ENCODE data around the gene ZNF750.

Gene ZNF750

DNA sequence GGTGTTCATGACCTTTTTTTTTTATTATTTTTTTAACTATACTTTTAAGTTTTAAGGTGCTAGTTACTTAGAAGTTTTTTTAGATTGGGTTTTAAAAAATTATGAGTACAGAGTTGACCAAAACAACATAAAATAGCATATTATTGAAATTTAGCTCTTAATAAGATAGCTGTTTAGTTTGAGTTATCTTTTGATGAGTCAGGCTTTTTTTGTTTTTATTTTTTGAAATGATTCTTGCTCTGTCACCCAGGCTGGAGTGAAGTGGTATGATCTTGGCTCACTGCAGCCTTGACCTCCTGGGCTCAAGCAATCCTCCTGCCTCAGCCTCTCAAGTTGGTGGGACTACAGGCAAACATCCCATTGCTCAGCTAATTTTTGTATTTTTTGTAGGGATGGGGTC is 13.6 kb downstream of the ZNF750 start:
- Histone ChIP-seq H3K9ac (ENCODE audit: low read depth, low read length) (no peak overlapping the region), H3K36me3 (ENCODE audit: insufficient read depth, low read depth, low read length) (peaks cover 36% of the 10 kb centered on the region), H3K27ac (ENCODE audit: low read length) (no peak overlapping the region), H3K9me3 (ENCODE audit: insufficient read depth, low read depth, low read length) (no peaks in the 10 kb centered on the region), H3K4me1 (ENCODE audit: insufficient read depth, low read length) (peaks cover 7% of the 10 kb centered on the region; the same call in 1 of the 2 replicates), H3K4me3 (ENCODE audit: low read length) (no peak overlapping the region), H3K27me3 (ENCODE audit: insufficient read depth, low read length) (no peaks in the 10 kb centered on the region)

GRCh38 chr17:82825540-82826124 is 14.2 kb downstream of the ZNF750 start:
- Histone ChIP-seq H3K4me3 (ENCODE audit: low read length) (no peak overlapping the region), H3K36me3 (ENCODE audit: insufficient read depth, low read depth, low read length) (peaks cover 36% of the 10 kb centered on the region)

DNA sequence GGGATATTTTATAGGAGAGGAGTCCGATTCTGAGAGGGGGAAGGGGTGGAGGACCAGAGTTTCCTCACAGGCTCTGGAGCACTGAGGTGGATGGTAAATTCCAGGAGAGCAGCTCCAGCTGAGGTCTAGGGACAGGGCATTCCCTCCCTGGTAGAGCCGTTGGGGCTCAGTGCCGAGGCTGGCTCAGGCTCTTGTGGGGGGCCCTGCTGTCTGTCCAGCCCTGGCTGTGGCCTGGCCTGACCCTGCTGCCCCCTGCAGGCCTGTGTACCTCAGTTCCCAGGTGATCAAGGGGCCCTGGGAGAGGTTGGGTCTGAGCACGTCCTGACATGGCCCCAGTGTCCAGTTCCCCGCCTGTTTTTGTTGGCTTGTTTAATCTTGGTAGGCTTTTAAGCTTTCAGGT is 16.8 kb downstream of the ZNF750 start:
- Histone ChIP-seq H3K9me3 (ENCODE audit: insufficient read depth, low read depth, low read length) (peaks cover 15% of the 10 kb centered on the region), H3K36me3 (ENCODE audit: insufficient read depth, low read depth, low read length) (peaks cover 38% of the 10 kb centered on the region), H3K27ac (ENCODE audit: low read length) (no peak overlapping the region)

More at GRCh38 chr17:82825540-82826124, 14.2 kb downstream of the ZNF750 start:
- Histone ChIP-seq H3K9ac (ENCODE audit: low read depth, low read length) (no peak overlapping the region), H3K27ac (ENCODE audit: low read length) (no peak overlapping the region), H3K9me3 (ENCODE audit: insufficient read depth, low read depth, low read length) (no peaks in the 10 kb centered on the region), H3K4me1 (ENCODE audit: insufficient read depth, low read length) (peaks cover 10% of the 10 kb centered on the region; the same call in 1 of the 2 replicates), H3K27me3 (ENCODE audit: insufficient read depth, low read length) (no peaks in the 10 kb centered on the region)

GRCh38 chr17:82822281-82822680 is 17.5 kb downstream of the ZNF750 start:
- Histone ChIP-seq H3K36me3 (ENCODE audit: insufficient read depth, low read depth, low read length) (peaks cover 38% of the 10 kb centered on the region), H3K4me1 (ENCODE audit: insufficient read depth, low read length) (peaks cover 10% of the 10 kb centered on the region; the same call in 1 of the 2 replicates), H3K27me3 (ENCODE audit: insufficient read depth, low read length) (no peaks in the 10 kb centered on the region), H3K27ac (ENCODE audit: low read length) (no peak overlapping the region), H3K9ac (ENCODE audit: low read depth, low read length) (no peak overlapping the region), H3K4me3 (ENCODE audit: low read length) (no peak overlapping the region), H3K9me3 (ENCODE audit: insufficient read depth, low read depth, low read length) (peaks cover 15% of the 10 kb centered on the region)

More for the DNA sequence above, 16.8 kb downstream of the ZNF750 start:
- no peak overlapping the region for H3K9ac ChIP-seq (ENCODE audit: low read depth, low read length)
- H3K27me3 ChIP-seq (ENCODE audit: insufficient read depth, low read length), result no peaks in the 10 kb centered on the region
- H3K4me1 ChIP-seq (ENCODE audit: insufficient read depth, low read length), result peaks cover 10% of the 10 kb centered on the region; the same call in 1 of the 2 replicates
- no peak overlapping the region for H3K4me3 ChIP-seq (ENCODE audit: low read length)

DNA sequence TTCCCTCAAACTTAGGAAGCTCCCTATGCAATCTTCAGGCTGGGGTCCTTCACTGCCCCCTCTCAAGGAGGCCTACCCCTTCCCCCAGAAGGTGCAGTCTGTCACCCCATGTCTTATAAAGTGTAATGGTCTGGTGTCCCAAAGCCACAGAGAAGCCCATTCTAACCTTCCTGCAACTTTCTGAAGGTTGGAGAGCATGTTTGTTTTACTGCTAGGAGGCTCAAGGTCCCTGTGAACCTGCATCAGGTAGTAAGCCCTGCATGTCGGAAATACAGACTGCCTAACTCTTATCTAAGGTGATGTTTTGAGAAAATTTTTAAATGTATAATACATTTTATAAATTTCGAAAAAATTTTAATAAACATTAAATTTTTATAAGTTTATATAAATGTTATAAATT is 18.3 kb downstream of the ZNF750 start:
- Histone ChIP-seq H3K4me1 (ENCODE audit: insufficient read depth, low read length) (peaks cover 10% of the 10 kb centered on the region; the same call in 1 of the 2 replicates), H3K36me3 (ENCODE audit: insufficient read depth, low read depth, low read length) (peaks cover 42% of the 10 kb centered on the region), H3K27ac (ENCODE audit: low read length) (no peak overlapping the region), H3K9me3 (ENCODE audit: insufficient read depth, low read depth, low read length) (peaks cover 15% of the 10 kb centered on the region), H3K9ac (ENCODE audit: low read depth, low read length) (no peak overlapping the region), H3K4me3 (ENCODE audit: low read length) (no peak overlapping the region), H3K27me3 (ENCODE audit: insufficient read depth, low read length) (no peaks in the 10 kb centered on the region)

DNA sequence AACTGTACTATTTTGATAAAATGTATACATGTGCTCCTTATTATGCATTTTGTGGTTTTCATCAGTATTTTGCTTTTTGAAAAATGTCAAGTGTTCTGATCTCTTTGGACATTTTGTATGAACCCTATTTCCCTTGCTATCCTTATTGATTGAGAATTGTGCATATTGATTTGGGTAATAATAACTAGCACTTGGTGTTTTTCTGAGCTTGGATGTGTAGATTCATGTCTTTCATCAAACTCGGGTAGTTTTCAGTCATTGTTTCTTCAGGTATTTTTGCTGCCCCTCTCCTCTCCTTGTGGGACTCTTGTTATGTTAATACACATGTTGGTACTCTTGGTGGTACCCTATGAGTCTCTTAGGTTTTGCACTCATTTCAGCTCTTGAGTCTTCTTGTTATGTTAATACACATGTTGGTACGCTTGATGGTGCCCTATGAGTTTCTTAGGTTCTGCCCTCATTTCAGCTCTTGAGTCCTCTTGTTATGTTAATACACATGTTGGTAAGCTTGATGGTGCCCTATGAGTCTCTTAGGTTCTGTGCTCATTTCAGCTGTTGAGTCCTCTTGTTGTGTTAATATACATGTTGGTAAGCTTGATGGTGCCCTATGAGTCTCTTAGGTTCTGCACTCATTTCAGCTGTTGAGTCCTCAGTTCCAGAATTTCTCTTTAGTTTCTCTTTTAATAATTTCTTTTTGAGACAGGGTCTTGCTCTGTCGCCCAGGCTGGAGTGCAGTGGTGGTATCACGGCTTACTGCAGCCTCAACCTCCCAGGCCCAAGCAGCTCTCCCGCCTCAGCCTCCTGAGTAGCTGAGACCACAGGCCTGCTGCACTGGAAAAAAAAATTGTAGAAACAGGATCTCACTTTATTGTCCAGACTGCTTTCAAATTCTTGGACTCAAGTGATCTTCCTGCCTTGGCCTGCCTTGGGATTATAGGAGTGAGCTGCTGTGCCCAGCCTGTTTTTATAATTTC is 19.3 kb downstream of the ZNF750 start:
- H3K9ac ChIP-seq (ENCODE audit: low read depth, low read length), result no peak overlapping the region
- no peaks in the 10 kb centered on the region for H3K27me3 ChIP-seq (ENCODE audit: insufficient read depth, low read length)
- peaks cover 10% of the 10 kb centered on the region; the same call in 1 of the 2 replicates for H3K4me1 ChIP-seq (ENCODE audit: insufficient read depth, low read length)
- no peak overlapping the region for H3K4me3 ChIP-seq (ENCODE audit: low read length)
- H3K9me3 ChIP-seq (ENCODE audit: insufficient read depth, low read depth, low read length), result peaks cover 15% of the 10 kb centered on the region
- H3K36me3 ChIP-seq (ENCODE audit: insufficient read depth, low read depth, low read length), result peaks cover 52% of the 10 kb centered on the region
- H3K27ac ChIP-seq (ENCODE audit: low read length), result no peak overlapping the region

GRCh38 chr17:82817947-82818346 is 21.9 kb downstream of the ZNF750 start:
- H3K4me3 ChIP-seq (ENCODE audit: low read length), result no peak overlapping the region
- no peaks in the 10 kb centered on the region for H3K27me3 ChIP-seq (ENCODE audit: insufficient read depth, low read length)
- no peak overlapping the region for H3K9ac ChIP-seq (ENCODE audit: low read depth, low read length)
- peaks cover 15% of the 10 kb centered on the region for H3K9me3 ChIP-seq (ENCODE audit: insufficient read depth, low read depth, low read length)
- H3K4me1 ChIP-seq (ENCODE audit: insufficient read depth, low read length), result peaks cover 10% of the 10 kb centered on the region; the same call in 1 of the 2 replicates
- H3K36me3 ChIP-seq (ENCODE audit: insufficient read depth, low read depth, low read length), result peaks cover 76% of the 10 kb centered on the region
- H3K27ac ChIP-seq (ENCODE audit: low read length), result no peak overlapping the region

- Histone ChIP-seq H3K4me1 (ENCODE audit: insufficient read depth, low read length) (peaks cover 5% of the 10 kb centered on the region; the same call in 1 of the 2 replicates), H3K9me3 (ENCODE audit: insufficient read depth, low read depth, low read length) (peaks cover 15% of the 10 kb centered on the region), H3K36me3 (ENCODE audit: insufficient read depth, low read depth, low read length) (peaks cover 83% of the 10 kb centered on the region), H3K27ac (ENCODE audit: low read length) (no peak overlapping the region), H3K27me3 (ENCODE audit: insufficient read depth, low read length) (no peaks in the 10 kb centered on the region), H3K9ac (ENCODE audit: low read depth, low read length) (no peak overlapping the region), H3K4me3 (ENCODE audit: low read length) (no peak overlapping the region)
These were observed 23.5 kb downstream of the ZNF750 start for GRCh38 chr17:82816358-82816757.

- H3K4me1 ChIP-seq (ENCODE audit: insufficient read depth, low read length), result no peaks in the 10 kb centered on the region; the same call in 1 of the 2 replicates
- H3K36me3 ChIP-seq (ENCODE audit: insufficient read depth, low read depth, low read length), result peaks cover 83% of the 10 kb centered on the region
- H3K9me3 ChIP-seq (ENCODE audit: insufficient read depth, low read depth, low read length), result peaks cover 15% of the 10 kb centered on the region
These were observed 24.0 kb downstream of the ZNF750 start for GRCh38 chr17:82815790-82816305.

DNA sequence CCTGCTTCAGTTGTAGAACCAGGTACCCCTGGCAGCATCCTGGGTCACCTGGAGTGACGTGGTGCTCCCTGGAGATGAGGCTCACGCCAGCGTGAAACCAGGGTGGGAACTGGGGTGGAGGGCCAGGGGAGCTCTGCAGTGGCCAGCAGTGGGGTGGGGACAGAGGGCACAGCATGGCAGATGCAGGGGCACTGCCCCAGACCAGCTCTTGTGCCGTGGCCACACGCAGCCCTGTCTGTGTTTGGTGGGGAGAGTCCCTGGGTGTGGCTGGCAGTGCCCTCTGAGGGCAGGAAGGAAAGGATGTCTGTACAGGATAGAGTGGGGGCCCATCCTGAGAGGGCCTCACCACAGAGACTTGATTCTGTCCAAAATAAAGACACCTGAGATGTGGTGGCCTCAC is 24.5 kb downstream of the ZNF750 start:
- Histone ChIP-seq H3K27ac (ENCODE audit: low read length) (no peak overlapping the region), H3K27me3 (ENCODE audit: insufficient read depth, low read length) (no peaks in the 10 kb centered on the region), H3K9ac (ENCODE audit: low read depth, low read length) (no peak overlapping the region), H3K4me3 (ENCODE audit: low read length) (no peak overlapping the region), H3K36me3 (ENCODE audit: insufficient read depth, low read depth, low read length) (peaks cover 87% of the 10 kb centered on the region), H3K9me3 (ENCODE audit: insufficient read depth, low read depth, low read length) (peaks cover 14% of the 10 kb centered on the region), H3K4me1 (ENCODE audit: insufficient read depth, low read length) (no peaks in the 10 kb centered on the region)

More at GRCh38 chr17:82815790-82816305, 24.0 kb downstream of the ZNF750 start:
- Histone ChIP-seq H3K9ac (ENCODE audit: low read depth, low read length) (no peak overlapping the region), H3K27ac (ENCODE audit: low read length) (no peak overlapping the region), H3K27me3 (ENCODE audit: insufficient read depth, low read length) (no peaks in the 10 kb centered on the region), H3K4me3 (ENCODE audit: low read length) (no peak overlapping the region)

DNA sequence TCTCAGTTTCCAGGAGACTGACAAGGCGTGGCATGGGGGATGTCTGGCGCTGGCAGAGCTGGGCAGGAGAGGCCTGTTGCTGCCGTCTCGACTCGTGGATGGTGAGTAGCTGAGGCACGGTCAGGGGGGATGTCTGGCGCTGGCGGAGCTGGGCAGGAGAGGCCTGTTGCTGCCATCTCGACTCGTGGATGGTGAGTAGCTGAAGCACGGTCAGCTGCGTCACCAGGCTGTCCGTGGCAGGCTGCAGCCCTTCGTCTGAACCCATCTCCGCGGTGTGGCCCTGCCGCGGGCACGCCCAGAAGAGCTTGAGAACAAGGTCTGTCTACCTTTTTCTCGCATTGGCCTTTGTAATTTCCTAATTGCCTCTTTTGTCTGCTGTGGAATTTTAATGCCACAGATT is 25.0 kb downstream of the ZNF750 start:
- Histone ChIP-seq H3K27ac (ENCODE audit: low read length) (no peak overlapping the region), H3K9ac (ENCODE audit: low read depth, low read length) (no peak overlapping the region), H3K36me3 (ENCODE audit: insufficient read depth, low read depth, low read length) (peaks cover 91% of the 10 kb centered on the region), H3K27me3 (ENCODE audit: insufficient read depth, low read length) (no peaks in the 10 kb centered on the region), H3K9me3 (ENCODE audit: insufficient read depth, low read depth, low read length) (peaks cover 9% of the 10 kb centered on the region), H3K4me1 (ENCODE audit: insufficient read depth, low read length) (no peaks in the 10 kb centered on the region), H3K4me3 (ENCODE audit: low read length) (no peak overlapping the region)

All from iPS-20b (cell line).